A549 (cell line): ENCODE data around the gene CTRB2. TPM values are rescaled to one million over a fixed set of nuclear protein-coding genes. Genes with fewer than 3 reads are reported as not detected.

ENCODE experiments used
- ATAC-seq, 2 experiments: fragments of 200-7000 bp in 1 of 2; fragments of >200 bp in 1 of 2; cut with Nextera tagmentation in 1 of 2; cut with Tn5 transposase in 1 of 2; 3 replicates each; pipeline versions ENCODE4 v1.8.0 to v1.9.1; 2018 to 2020; ENCODE audit warnings: mild to moderate bottlenecking in 1 of 2, moderate library complexity in 1 of 2
- CTCF ChIA-PET: fragments of 300-600 bp; sonication (Branson Sonifier 250); formaldehyde crosslinking; extraction: SDS; loops from one replicate; lab custom pipeline; 2021; ENCODE audit warnings: antibody characterized with exemption, inconsistent platforms; lab: Yijun Ruan, JAX
- POLR2A ChIA-PET: fragments of 350-600 bp; formaldehyde crosslinking; extraction: SDS; loops from one replicate; lab custom pipeline; 2021; ENCODE audit warnings: antibody characterized with exemption, inconsistent platforms; lab: Yijun Ruan, JAX
- DNase-seq, 2 experiments: peaks; one replicate each; pipeline versions ENCODE4 v3.0.0 to v3.0.0-alpha.2; 2011 to 2016; ENCODE audit warnings: low read depth in 1 of 2, low spot score in 1 of 2
- FAIRE-seq: peaks from 2 replicates; lab custom pipeline; 2011; peaks lifted over from hg19 to GRCh38; lab: Jason Lieb, UNC
- H3K27ac ChIP-seq, 2 experiments: fragments of >200 bp; sonication (Bioruptor Twin); formaldehyde crosslinking; 3 replicates each; pipeline ENCODE4 v1.5.1; 2016 to 2017
- H3K4me1 ChIP-seq: fragments of >200 bp; sonication (Bioruptor Twin); formaldehyde crosslinking; 3 replicates; pipeline ENCODE4 v1.6.1; 2016
- H3K4me2 ChIP-seq: fragments of >200 bp; sonication (Bioruptor Twin); formaldehyde crosslinking; 3 replicates; pipeline ENCODE4 v1.6.1; 2016
- H3K4me3 ChIP-seq: fragments of >200 bp; sonication (Bioruptor Twin); formaldehyde crosslinking; 3 replicates; pipeline ENCODE4 v1.5.1; 2016
- H3K9me3 ChIP-seq: fragments of >200 bp; sonication (Bioruptor Twin); formaldehyde crosslinking; 3 replicates; pipeline ENCODE4 v1.6.1; 2016
- ATOH8 ChIP-seq: fragments of 250-450 bp; sonication (Bioruptor Pico); IDR thresholded peaks from 2 replicates; pipeline ENCODE4 v1.5.0; 2020; ENCODE audit warnings: low read depth, mild to moderate bottlenecking, moderate library complexity
- BHLHE40 ChIP-seq: IDR thresholded peaks from 2 replicates; pipeline ENCODE4 v1.6.1; 2012; ENCODE audit warnings: low read depth, low read length, inconsistent platforms
- CHD2 ChIP-seq: fragments of 150-350 bp; IDR thresholded peaks from 2 replicates; pipeline ENCODE4 v1.6.1; 2014; ENCODE audit warnings: low read length; ENCODE audit not compliant: partially characterized antibody
- E2F6 ChIP-seq: IDR thresholded peaks from 2 replicates; pipeline ENCODE4 v1.6.1; 2012; ENCODE audit warnings: low read depth, borderline replicate concordance
- EP300 ChIP-seq, 2 experiments: fragments of >200 bp; sonication (Bioruptor Twin); formaldehyde crosslinking; IDR thresholded peaks; 2 replicates in 1 of 2; 3 replicates in 1 of 2; pipeline ENCODE4 v1.6.1; 2016 to 2017
- FOSB ChIP-seq: fragments of 250-450 bp; sonication (Bioruptor Pico); IDR thresholded peaks from 2 replicates; pipeline ENCODE4 v1.5.0; 2020; ENCODE audit warnings: mild to moderate bottlenecking, moderate library complexity
- FOSL2 ChIP-seq, 2 experiments: fragments of 450-650 bp in 1 of 2; fragments of >200 bp in 1 of 2; sonication (Bioruptor Twin) in 1 of 2; formaldehyde crosslinking; IDR thresholded peaks; 2 replicates each; pipeline versions ENCODE4 v1.5.0 to v1.6.1; 2016 to 2020; ENCODE audit warnings: mild to moderate bottlenecking in 1 of 2, moderate library complexity in 1 of 2
- FOXS1 ChIP-seq: fragments of 250-450 bp; sonication (Bioruptor Pico); IDR thresholded peaks from 2 replicates; pipeline ENCODE4 v1.5.0; 2020; ENCODE audit warnings: mild to moderate bottlenecking, moderate library complexity
- GATA3 ChIP-seq: IDR thresholded peaks from 2 replicates; pipeline ENCODE4 v1.6.1; 2012; ENCODE audit warnings: borderline replicate concordance
- HEYL ChIP-seq: fragments of 250-450 bp; sonication (Bioruptor Pico); IDR thresholded peaks from 2 replicates; pipeline ENCODE4 v1.8.0; 2021; ENCODE audit warnings: mild to moderate bottlenecking, moderate library complexity
- HMGXB4 ChIP-seq: fragments of 250-450 bp; sonication (Bioruptor Pico); IDR thresholded peaks from 2 replicates; pipeline ENCODE4 v1.5.0; 2021; ENCODE audit warnings: mild to moderate bottlenecking, moderate library complexity, borderline replicate concordance
- HOXA7 ChIP-seq: fragments of 250-450 bp; sonication (Bioruptor Pico); IDR thresholded peaks from 2 replicates; pipeline ENCODE4 v1.5.0; 2020; ENCODE audit warnings: mild to moderate bottlenecking, moderate library complexity
- HOXB13 ChIP-seq: fragments of 250-450 bp; sonication (Bioruptor Pico); IDR thresholded peaks from 2 replicates; pipeline ENCODE4 v1.5.0; 2020; ENCODE audit warnings: low read depth, mild to moderate bottlenecking, moderate library complexity
- HOXB5 ChIP-seq: fragments of 250-450 bp; sonication (Bioruptor Pico); IDR thresholded peaks from 2 replicates; pipeline ENCODE4 v1.5.0; 2020; ENCODE audit warnings: mild to moderate bottlenecking, moderate library complexity
- JUN ChIP-seq, 2 experiments: fragments of >200 bp; sonication (Bioruptor Twin); formaldehyde crosslinking; IDR thresholded peaks; 2 replicates in 1 of 2; 3 replicates in 1 of 2; pipeline ENCODE4 v1.6.1; 2016 to 2017
- JUNB ChIP-seq: fragments of >200 bp; sonication (Bioruptor Twin); formaldehyde crosslinking; IDR thresholded peaks from 2 replicates; pipeline ENCODE4 v1.6.1; 2016
- KDM1A ChIP-seq: fragments of 200-600 bp; sonication (generic); IDR thresholded peaks from 2 replicates; pipeline ENCODE4 v1.6.1; 2016; ENCODE audit warnings: low read depth, mild to moderate bottlenecking
- KDM5A ChIP-seq: fragments of 200-600 bp; sonication (generic); IDR thresholded peaks from 2 replicates; pipeline ENCODE4 v1.6.1; 2016; ENCODE audit warnings: antibody characterized with exemption, mild to moderate bottlenecking
- MAFK ChIP-seq: fragments of 450-650 bp; IDR thresholded peaks from 2 replicates; pipeline ENCODE4 v1.6.1; 2014; ENCODE audit not compliant: partially characterized antibody
- MAX ChIP-seq: IDR thresholded peaks from 2 replicates; pipeline ENCODE4 v1.6.1; 2012
- MAZ ChIP-seq: fragments of 150-350 bp; IDR thresholded peaks from 2 replicates; pipeline ENCODE4 v1.6.1; 2014; ENCODE audit warnings: antibody characterized with exemption, low read depth, low read length, borderline replicate concordance
- MYC ChIP-seq: IDR thresholded peaks from 2 replicates; pipeline ENCODE4 v1.6.1; 2012; ENCODE audit warnings: mild to moderate bottlenecking, inconsistent platforms, low read length, improper control_type of control experiment, borderline replicate concordance
- POLR2A ChIP-seq: IDR thresholded peaks from 2 replicates; pipeline ENCODE4 v1.6.1; 2012; ENCODE audit warnings: mild to moderate bottlenecking, low read length
- POLR2AphosphoS2 ChIP-seq: conservative IDR thresholded peaks from 2 replicates; pipeline ENCODE4 v1.6.1; 2012; ENCODE audit warnings: low read length, improper control_type of control experiment, inconsistent platforms
- RAD21 ChIP-seq, 2 experiments: fragments of >200 bp in 1 of 2; sonication (Bioruptor Twin) in 1 of 2; formaldehyde crosslinking in 1 of 2; IDR thresholded peaks in 1 of 2; conservative IDR thresholded peaks in 1 of 2; 2 replicates in 1 of 2; 3 replicates in 1 of 2; pipeline ENCODE4 v1.6.1; 2012 to 2018; ENCODE audit warnings: inconsistent platforms in 1 of 2
- REST ChIP-seq: fragments of 200-600 bp; sonication (generic); IDR thresholded peaks from 2 replicates; pipeline ENCODE4 v1.6.1; 2016; ENCODE audit warnings: antibody characterized with exemption, mild to moderate bottlenecking, moderate library complexity
- SMC3 ChIP-seq: fragments of >200 bp; sonication (Bioruptor Twin); formaldehyde crosslinking; IDR thresholded peaks from 3 replicates; pipeline ENCODE4 v1.6.1; 2018; ENCODE audit warnings: inconsistent platforms
- TFCP2L1 ChIP-seq: fragments of 250-450 bp; sonication (Bioruptor Pico); IDR thresholded peaks from 2 replicates; pipeline ENCODE4 v1.5.0; 2021; ENCODE audit warnings: mild to moderate bottlenecking
- USF2 ChIP-seq: fragments of 450-650 bp; IDR thresholded peaks from 2 replicates; pipeline ENCODE4 v1.6.1; 2014; ENCODE audit warnings: antibody characterized with exemption
- ZC3H11A ChIP-seq: fragments of 450-650 bp; IDR thresholded peaks from 2 replicates; pipeline ENCODE4 v1.6.1; 2014; ENCODE audit warnings: antibody characterized with exemption, mild to moderate bottlenecking
- ZSCAN20 ChIP-seq: fragments of 250-450 bp; sonication (Bioruptor Pico); IDR thresholded peaks from 2 replicates; pipeline ENCODE4 v1.8.0; 2022; ENCODE audit warnings: mild to moderate bottlenecking, moderate library complexity
- WGBS: methylation state at CpG from one replicate; pipeline ENCODE4 v1.1.6; 2017; ENCODE audit errors: missing lambda C conversion rate; 5-methylcytosine and 5-hydroxymethylcytosine counted together
- polyA plus RNA-seq, 4 experiments: library from polyadenylated mRNA; depleted of rRNA in 3 of 4; stranded (reverse); fragments of >200 nt; fragmentation: RNase III in 1 of 4; extraction: RNeasy Plus Mini Kit Qiagen cat#74134 plus additional on column Dnase treatment in 1 of 4; gene quantifications; 2 replicates in 3 of 4; 3 replicates in 1 of 4; pipeline ENCODE4 v1.2.3, GENCODE V29; 2011 to 2017

CTRB2 gene
- polyA plus RNA-seq, 2 of the 4 experiments (the other 2 are of a cell fraction) = not detected

- POLR2A ChIA-PET = interaction anchor here (0.7 to 1.5 kb wide), 7 partner anchors 10 to 140 kb away, joined by 3 to 10 read pairs (median 5); no protein-coding TSS in a partner anchor
- Histone ChIP-seq H3K4me1 (peaks cover 70% of the 10 kb centered on the region), H3K4me3 (no peak overlapping the region), H3K27ac (peak overlapping the region; percentile 82 to 99), H3K4me2 (peak overlapping the region; percentile 71), H3K9me3 (no peaks in the 10 kb centered on the region)
- 15% methylated on average over 24 of the region's 25 CpGs for WGBS
- FAIRE-seq = no peak
- CTCF ChIA-PET = interaction anchor here (0.6 to 11.7 kb wide), 4 partner anchors 11 to 349 kb away, joined by 3 to 139 read pairs (median 10); no protein-coding TSS in a partner anchor
- ATAC-seq = peak; percentile 80 to 81
- peak; percentile 67 to 80 for DNase-seq
- TF ChIP-seq HEYL (CRISPR knock-in tag) (no peak), MAX (peak; percentile 95), HMGXB4 (CRISPR knock-in tag) (no peak), HOXB13 (CRISPR knock-in tag) (peak; percentile 73; the same call in 1 of the 2 replicates), POLR2AphosphoS2 (no peak), ZC3H11A (no peak), HOXA7 (CRISPR knock-in tag) (no peak), JUN (IDR thresholded peaks at IDR 0.05) (peak; percentile 35 to 57; a peak in 1 of 5 replicates), POLR2A (0 out of 2 replicates have a peak, but pooled peaks have one; percentile 10), HOXB5 (peak; percentile 76; the same call in 1 of the 2 replicates), MAZ (0 out of 2 replicates have a peak, but pooled peaks have one; percentile 2), FOSL2 (IDR thresholded peaks at IDR 0.05) (0 out of 2 replicates have a peak, but pooled peaks have one; percentile 23), FOSL2 (CRISPR knock-in tag; IDR thresholded peaks at IDR 0.05) (peak; percentile 87), EP300 (IDR thresholded peaks at IDR 0.05) (peak in 1 of 2 experiments; percentile 52; a peak in 1 of 5 replicates), KDM1A (no peak), KDM5A (no peak), RAD21 (conservative IDR thresholded peaks at IDR 0.05 in 1 of 2, IDR thresholded peaks at IDR 0.05 in 1 of 2) (0 out of 5 replicates have a peak, but pooled peaks of 1 of the 2 experiments have one; percentile 17), CHD2 (no peak), TFCP2L1 (CRISPR knock-in tag) (peak; percentile 74; the same call in 1 of the 2 replicates), MAFK (no peak), ATOH8 (peak; percentile 85), BHLHE40 (0 out of 2 replicates have a peak, but pooled peaks have one; percentile 44), E2F6 (peak; percentile 78; the same call in 1 of the 2 replicates), REST (no peak), FOSB (no peak), JUNB (peak; percentile 43; the same call in 1 of the 2 replicates), SMC3 (0 out of 3 replicates have a peak, but pooled peaks have one; percentile 4), ZSCAN20 (CRISPR knock-in tag) (no peak), MYC (peak; percentile 92; the same call in 1 of the 2 replicates), GATA3 (peak; percentile 57), USF2 (peak; percentile 87), FOXS1 (peak; percentile 74; the same call in 1 of the 2 replicates)
Observed at GRCh38 chr16:75244844-75245758, 38.1 kb upstream of the CTRB2 start.
